Keratinocyte (primary cell): ENCODE data around the gene CLDN3. TPM values are rescaled to one million over a fixed set of nuclear protein-coding genes. Genes with fewer than 3 reads are reported as not detected.

Experiments used
- DNase-seq: peaks from one replicate; pipeline ENCODE4 v3.0.0-alpha.2; 2011; ENCODE audit warnings: low read depth, missing footprints, low spot score
- FAIRE-seq: peaks from 2 replicates; lab custom pipeline; 2011; peaks lifted over from hg19 to GRCh38; lab: Jason Lieb, UNC
- H2AFZ ChIP-seq: 2 replicates; pipeline ENCODE4 v1.6.0; 2012; ENCODE audit warnings: low read length, control low read depth, inconsistent platforms; ENCODE audit not compliant: control insufficient read depth
- H3K27ac ChIP-seq: 2 replicates; pipeline ENCODE4 v1.5.1; 2011; ENCODE audit warnings: low read length; ENCODE audit not compliant: control insufficient read depth, insufficient read depth
- H3K27me3 ChIP-seq: 3 replicates; pipeline ENCODE4 v1.6.0; 2011; ENCODE audit warnings: low read length; ENCODE audit not compliant: control insufficient read depth, insufficient read depth; ENCODE audit errors: extremely low read depth
- H3K36me3 ChIP-seq, 2 experiments: 2 replicates in 1 of 2; 3 replicates in 1 of 2; pipeline ENCODE4 v1.5.1; 2011; ENCODE audit warnings: low read length in 2 of 2, mild to moderate bottlenecking in 1 of 2; ENCODE audit not compliant: control insufficient read depth in 2 of 2, insufficient read depth in 2 of 2; ENCODE audit errors: extremely low read depth in 1 of 2
- H3K4me1 ChIP-seq: 3 replicates; pipeline ENCODE4 v1.5.1; 2011; ENCODE audit warnings: low read length; ENCODE audit not compliant: control insufficient read depth, insufficient read depth; ENCODE audit errors: extremely low read depth
- H3K4me2 ChIP-seq: 3 replicates; pipeline ENCODE4 v1.6.0; 2011; ENCODE audit warnings: low read depth, low read length; ENCODE audit not compliant: control insufficient read depth, insufficient read depth; ENCODE audit errors: extremely low read depth
- H3K4me3 ChIP-seq, 3 experiments: fragments of 200-600 bp in 1 of 3; sonication (generic) in 1 of 3; 2 replicates in 2 of 3; 3 replicates in 1 of 3; pipeline ENCODE4 v1.5.1; 2011 to 2016; ENCODE audit warnings: low read length in 3 of 3, mild to moderate bottlenecking in 3 of 3, control low read depth in 2 of 3, inconsistent platforms in 1 of 3, low read depth in 1 of 3, mixed read lengths in 1 of 3, mixed run types in 1 of 3, moderate library complexity in 1 of 3; ENCODE audit not compliant: control insufficient read depth in 2 of 3, insufficient read depth in 2 of 3; ENCODE audit errors: extremely low read depth in 1 of 3
- H3K79me2 ChIP-seq: 2 replicates; pipeline ENCODE4 v1.6.0; 2012; ENCODE audit warnings: low read length; ENCODE audit not compliant: control insufficient read depth, insufficient read depth
- H3K9ac ChIP-seq: 3 replicates; pipeline ENCODE4 v1.6.0; 2011; ENCODE audit warnings: low read length; ENCODE audit not compliant: control insufficient read depth, insufficient read depth; ENCODE audit errors: extremely low read depth
- H3K9me1 ChIP-seq: 3 replicates; pipeline ENCODE4 v1.6.0; 2011; ENCODE audit warnings: low read length; ENCODE audit not compliant: control insufficient read depth, insufficient read depth; ENCODE audit errors: extremely low read depth
- H3K9me3 ChIP-seq: 2 replicates; pipeline ENCODE4 v1.5.1; 2012; ENCODE audit warnings: low read depth, low read length; ENCODE audit not compliant: control insufficient read depth
- H4K20me1 ChIP-seq: 3 replicates; pipeline ENCODE4 v1.6.0; 2011; ENCODE audit warnings: low read length; ENCODE audit not compliant: control insufficient read depth, insufficient read depth; ENCODE audit errors: extremely low read depth
- CTCF ChIP-seq, 3 experiments: IDR thresholded peaks in 1 of 3; conservative IDR thresholded peaks in 1 of 3; optimal IDR thresholded peaks in 1 of 3; 2 replicates in 2 of 3; 3 replicates in 1 of 3; pipeline versions ENCODE3 to v1.5.1; 2011; ENCODE audit warnings: low read length in 3 of 3, mild to moderate bottlenecking in 3 of 3, moderate library complexity in 2 of 3, control low read depth in 1 of 3, inconsistent platforms in 1 of 3; ENCODE audit not compliant: insufficient read depth in 2 of 3; ENCODE audit errors: extremely low read depth in 1 of 3
- EZH2 ChIP-seq: IDR thresholded peaks from one replicate; pipeline ENCODE4 v1.6.1; 2012; ENCODE audit warnings: inconsistent platforms, mild to moderate bottlenecking, low read length, moderate library complexity
- dilution Hi-C: fragments of 300-500 bp; cut with MboI; formaldehyde crosslinking; loops from one replicate; pipeline ENCODE4 v1.7.0; 2020; ENCODE audit warnings: low sequenced_read_pairs; ENCODE audit not compliant: extremely low pct_ligation_motif_present
- polyA plus RNA-seq, 5 experiments: library from polyadenylated mRNA; depleted of rRNA in 3 of 5; stranded (reverse) in 3 of 5; stranded (forward) in 1 of 5; unstranded in 1 of 5; fragments of >200 nt; gene quantifications; 1 replicate in 1 of 5; 2 replicates in 3 of 5; 3 replicates in 1 of 5; pipeline versions ENCODE4 v1.2.1 to v1.2.3, GENCODE V29; 2011 to 2012; ENCODE audit warnings: missing spikeins in 2 of 5, low read depth in 1 of 5, low replicate concordance in 1 of 5

CLDN3 gene
- polyA plus RNA-seq, 1 donor (not counting 4 experiments of a cell fraction or from before 2014, with no cell fraction given) = not detected

DNA sequence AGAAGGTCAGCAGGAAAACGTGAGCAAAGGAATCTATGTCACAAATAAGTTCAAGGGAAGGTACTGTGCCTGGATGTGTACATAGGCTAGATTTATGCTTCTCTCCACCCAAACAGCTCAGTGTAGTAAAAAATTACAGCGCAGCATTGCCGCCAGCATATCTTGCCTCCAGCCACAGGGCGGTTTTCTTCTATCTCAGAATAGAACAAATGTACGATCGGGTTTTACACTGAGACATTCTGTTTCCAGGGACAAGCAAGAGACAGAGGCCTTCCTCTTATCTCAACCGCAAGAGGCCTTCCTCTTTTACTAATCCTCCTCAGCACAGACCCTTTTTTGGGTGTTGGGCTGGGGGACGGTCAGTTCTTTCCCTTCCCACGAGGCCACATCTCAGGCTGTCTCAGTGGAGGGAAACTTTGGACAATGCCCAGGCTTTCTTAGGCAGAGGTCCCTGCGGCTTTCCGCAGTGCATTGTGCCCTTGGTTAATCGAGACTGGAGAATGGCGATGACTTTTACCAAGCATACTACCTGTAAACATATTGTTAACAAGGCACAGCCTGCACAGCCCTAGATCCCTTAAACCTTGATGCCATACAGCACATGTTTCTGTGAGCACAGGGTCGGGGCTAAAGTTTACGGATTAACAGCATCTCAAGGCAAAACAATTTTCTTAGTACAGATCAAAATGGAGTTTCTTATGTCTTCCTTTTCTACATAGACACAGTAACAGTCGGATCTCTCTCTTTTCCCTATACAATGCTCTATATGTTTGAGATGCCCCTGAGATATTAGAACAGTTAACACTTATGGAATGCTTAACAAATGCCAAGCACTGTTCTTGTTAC is 19.9 kb downstream of the CLDN3 start:
- FAIRE-seq (no peak), DNase-seq (no peak)
- dilution Hi-C loops = no loop called here
- H3K4me1 ChIP-seq = no peaks in the 10 kb centered on the region
- no peak overlapping the region for H3K4me2 ChIP-seq
- H3K27ac ChIP-seq = no peak overlapping the region
- no peaks in the 10 kb centered on the region for H3K36me3 ChIP-seq
- H3K27me3 ChIP-seq = no peaks in the 10 kb centered on the region
- no peaks in the 10 kb centered on the region for H3K79me2 ChIP-seq
- TF ChIP-seq CTCF (optimal IDR thresholded peaks at IDR 0.05 in 1 of 3, IDR thresholded peaks at IDR 0.05 in 1 of 3, conservative IDR thresholded peaks at IDR 0.05 in 1 of 3; ENCODE audit: extremely low read depth in 1 of 3, insufficient read depth in 2 of 3, low read length in 3 of 3) (no peak), EZH2 (no peak)
- H4K20me1 ChIP-seq = no peaks in the 10 kb centered on the region
- no peak overlapping the region for H2AFZ ChIP-seq
- no peak overlapping the region for H3K9ac ChIP-seq
- H3K9me1 ChIP-seq = no peaks in the 10 kb centered on the region
- no peak overlapping the region for H3K4me3 ChIP-seq
- no peaks in the 10 kb centered on the region for H3K9me3 ChIP-seq

DNA sequence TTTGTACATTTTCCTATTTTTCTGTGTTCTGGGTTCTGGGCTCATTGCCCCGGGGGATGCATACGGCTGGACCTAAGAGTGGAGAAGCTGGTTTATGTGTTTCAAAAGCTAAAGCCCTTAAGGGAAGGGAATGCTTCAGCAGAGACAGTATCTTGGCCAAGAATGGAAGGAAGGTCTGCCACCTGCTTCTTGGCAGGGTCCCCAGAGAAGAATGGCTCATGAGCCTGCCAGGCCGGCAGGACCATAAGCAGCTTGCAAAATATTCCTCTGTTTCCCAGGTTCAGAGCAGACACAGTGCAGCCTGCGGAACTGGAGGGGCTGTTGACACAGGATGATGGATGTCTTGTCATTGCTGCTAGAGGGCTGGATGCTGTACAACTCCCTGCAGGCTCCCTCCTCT is 23.7 kb downstream of the CLDN3 start:
- Histone ChIP-seq H2AFZ (no peak overlapping the region), H3K9me1 (no peaks in the 10 kb centered on the region), H3K36me3 (no peaks in the 10 kb centered on the region), H3K27ac (no peak overlapping the region), H3K4me1 (peaks cover 9% of the 10 kb centered on the region), H3K4me3 (no peak overlapping the region), H3K27me3 (no peaks in the 10 kb centered on the region), H3K9me3 (no peaks in the 10 kb centered on the region), H3K9ac (no peak overlapping the region), H3K4me2 (no peak overlapping the region), H4K20me1 (no peaks in the 10 kb centered on the region), H3K79me2 (no peaks in the 10 kb centered on the region)
- dilution Hi-C loops = no loop called here
- TF ChIP-seq CTCF (optimal IDR thresholded peaks at IDR 0.05 in 1 of 3, IDR thresholded peaks at IDR 0.05 in 1 of 3, conservative IDR thresholded peaks at IDR 0.05 in 1 of 3; ENCODE audit: extremely low read depth in 1 of 3, insufficient read depth in 2 of 3, low read length in 3 of 3) (no peak), EZH2 (no peak)
- FAIRE-seq = no peak
- no peak for DNase-seq
